Measurements from ENCODE around the gene AKT3. TPM values are rescaled to one million over a fixed set of nuclear protein-coding genes. Genes with fewer than 3 reads are reported as not detected.
"Not testable (repeated sequence)": the region's sequence is repeated elsewhere in the genome, so short reads cannot be mapped to it uniquely, and the experiment has no call there.

The AKT3 gene
- total and polyA plus RNA-seq, 8 donors: 4.2 to 24.1 (median 11.6) TPM

- 77 to 83% methylated on average over 7 of the region's 7 CpGs for WGBS, 2 donors
- DNase-seq (no peak), FAIRE-seq (no peak), ATAC-seq (no peak)
- no peaks in the 10 kb centered on the region for H3K4me1 ChIP-seq
- TF ChIP-seq CTCF (IDR thresholded peaks at IDR 0.05): no peak
- no peaks in the 10 kb centered on the region for H3K27me3 ChIP-seq
- no peaks in the 10 kb centered on the region for H3K36me3 ChIP-seq
- no peak overlapping the region for H3K4me3 ChIP-seq
- no peak overlapping the region for H3K27ac ChIP-seq
- intact Hi-C loops (cut with DNase I): no loop called here
- H3K9me3 ChIP-seq: no peaks in the 10 kb centered on the region
These were observed 254.4 kb downstream of the AKT3 start for GRCh38 chr1:243595527-243596210.

- Histone ChIP-seq H3K9me3 (no peaks in the 10 kb centered on the region), H3K4me3 (no peak overlapping the region), H3K27me3 (no peaks in the 10 kb centered on the region), H3K36me3 (no peaks in the 10 kb centered on the region), H3K27ac (no peak overlapping the region), H3K4me1 (no peaks in the 10 kb centered on the region)
- no peak for TF ChIP-seq CTCF (IDR thresholded peaks at IDR 0.05)
- ATAC-seq (no peak), FAIRE-seq (no peak), DNase-seq (no peak)
- WGBS, 2 donors: 81 to 88% methylated on average over 2 of the region's 2 CpGs
- intact Hi-C loops (cut with DNase I): no loop called here
These were observed 255.6 kb downstream of the AKT3 start for GRCh38 chr1:243594455-243594854.

- H3K27me3 ChIP-seq; H3K4me1 ChIP-seq; H3K4me3 ChIP-seq; DNase-seq; H3K27ac ChIP-seq; H3K9me3 ChIP-seq; H3K36me3 ChIP-seq; intact Hi-C loops (cut with DNase I); FAIRE-seq; ATAC-seq: not testable (repeated sequence)
- 57 to 77% methylated on average over 3 of the region's 3 CpGs for WGBS, 2 donors
These were observed 260.8 kb downstream of the AKT3 start for GRCh38 chr1:243589286-243589685.

- Histone ChIP-seq H3K4me1 (no peaks in the 10 kb centered on the region), H3K27me3 (peaks cover 0 to 4% (median 0%) of the 10 kb centered on the region in 4 donors), H3K27ac (no peak overlapping the region), H3K9me3 (no peaks in the 10 kb centered on the region), H3K36me3 (no peaks in the 10 kb centered on the region), H3K4me3 (no peak overlapping the region)
- no peak for DNase-seq
- WGBS, 2 donors: 63 to 73% methylated on average over 4 of the region's 4 CpGs
- intact Hi-C loops (cut with DNase I): no loop called here
- FAIRE-seq: no peak
- no peak for TF ChIP-seq CTCF (IDR thresholded peaks at IDR 0.05)
- no peak for ATAC-seq
These were observed 262.1 kb downstream of the AKT3 start for GRCh38 chr1:243587823-243588560.

- FAIRE-seq: no peak
- Histone ChIP-seq H3K36me3 (no peaks in the 10 kb centered on the region), H3K4me3 (no peak overlapping the region), H3K4me1 (no peaks in the 10 kb centered on the region), H3K27me3 (peaks cover 0 to 4% (median 0%) of the 10 kb centered on the region in 4 donors), H3K9me3 (no peaks in the 10 kb centered on the region), H3K27ac (no peak overlapping the region)
- WGBS, 2 donors: 84 to 91% methylated on average over 12 of the region's 12 CpGs
- intact Hi-C loops (cut with DNase I): no loop called here
- ATAC-seq: no peak
- no peak for DNase-seq
- no peak for TF ChIP-seq CTCF (IDR thresholded peaks at IDR 0.05)
These were observed 262.8 kb downstream of the AKT3 start for GRCh38 chr1:243587285-243587684.

Measured in pancreas (tissue), 10 donors.